COLO668 (cell line): ENCODE measurements around the gene DAZAP1.

Experiments
- DNase-seq: peaks from one replicate; lab custom pipeline; 2025; ENCODE audit not compliant: unreplicated experiment; lab: John Stamatoyannopoulos, UW

The DAZAP1 gene

GRCh38 chr19:1439525-1440417, 32.4 kb downstream of the DAZAP1 start:
- DNase-seq = peak; percentile 30

DNA sequence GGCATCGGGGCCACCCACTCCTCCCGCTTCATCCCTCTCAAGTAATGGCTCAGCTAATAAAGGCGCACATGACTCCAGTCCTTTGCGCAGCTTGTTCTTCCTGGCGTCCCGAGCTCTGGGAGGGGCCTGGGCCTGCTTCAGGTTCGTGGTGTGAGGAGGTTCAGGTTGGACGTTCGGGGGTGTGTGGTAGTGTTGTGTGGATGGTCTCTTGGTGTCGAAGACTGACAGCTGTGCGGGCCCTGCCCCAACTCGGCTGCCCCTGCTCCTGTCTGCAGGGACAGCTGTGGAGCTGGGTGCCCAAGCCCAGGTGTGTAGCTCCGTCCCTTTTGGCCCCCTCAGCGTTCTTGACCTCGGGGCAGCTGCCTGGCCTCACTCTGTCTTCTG, 33.0 kb downstream of the DAZAP1 start:
- no peak for DNase-seq

- no peak for DNase-seq
Observed at GRCh38 chr19:1441022-1441426, 33.6 kb downstream of the DAZAP1 start.

GRCh38 chr19:1441677-1442438, 34.5 kb downstream of the DAZAP1 start:
- DNase-seq = no peak

- DNase-seq = peak; percentile 77
Observed at GRCh38 chr19:1445185-1445931, 38.0 kb downstream of the DAZAP1 start.

- peak; percentile 36 for DNase-seq
Observed at GRCh38 chr19:1445932-1446712, 38.7 kb downstream of the DAZAP1 start.

DNA sequence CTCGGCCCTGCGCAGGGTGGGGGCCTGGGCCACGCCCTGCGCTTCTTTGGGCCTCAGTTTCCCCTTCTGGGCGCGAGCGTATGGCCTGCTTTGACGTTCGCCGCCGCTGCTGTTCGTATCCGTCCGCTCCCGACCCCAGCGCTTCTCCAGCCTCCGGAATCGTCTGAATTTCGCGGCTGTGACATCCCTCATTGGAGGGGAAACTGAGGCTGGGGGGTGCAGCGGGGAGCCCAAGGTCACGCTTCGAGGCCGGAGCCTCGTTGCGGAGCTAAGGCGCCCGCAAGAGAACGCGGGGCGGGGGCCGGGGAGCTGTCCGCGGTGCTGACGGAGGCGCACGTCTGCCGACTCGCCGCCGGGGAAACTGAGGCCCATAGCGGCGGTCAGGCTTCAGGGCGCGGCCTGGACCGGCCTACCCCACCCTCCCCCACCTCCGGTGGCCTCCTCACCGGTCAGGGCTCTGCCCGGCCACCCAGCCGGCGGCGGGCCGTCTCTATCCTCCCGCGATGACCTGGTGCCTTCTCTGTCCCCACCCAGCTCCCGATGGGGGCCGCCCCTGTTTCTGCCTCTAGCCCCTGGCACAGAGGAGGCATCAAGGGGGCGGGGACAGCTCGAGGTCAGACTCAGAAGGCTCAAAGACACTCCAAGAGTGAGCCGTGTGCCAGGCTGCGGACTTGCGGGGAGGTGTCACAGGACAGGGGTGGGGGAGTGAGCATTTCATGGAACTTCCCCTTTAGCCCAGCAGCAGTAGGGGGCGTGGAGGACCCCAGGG, 39.5 kb downstream of the DAZAP1 start:
- no peak for DNase-seq

DNA sequence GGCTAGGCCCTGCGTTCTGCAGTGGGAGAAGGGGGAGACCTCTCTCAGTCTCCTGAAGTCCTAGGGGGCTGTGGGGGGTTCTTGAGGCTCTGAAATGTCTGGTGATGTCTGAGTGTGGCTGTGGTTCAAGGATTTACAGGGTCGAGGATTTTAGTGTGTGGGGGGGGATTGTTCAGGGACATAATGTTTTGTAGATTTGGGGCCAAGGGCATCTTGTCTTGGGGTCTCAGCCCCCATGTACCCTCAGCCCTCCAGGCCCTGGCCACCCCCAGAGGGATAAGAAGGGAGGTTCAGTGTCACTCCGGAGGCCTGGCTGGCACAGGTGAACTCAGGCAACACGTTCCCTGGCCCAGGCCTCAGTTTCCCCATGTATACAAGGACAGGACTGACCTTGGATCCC, 40.1 kb downstream of the DAZAP1 start:
- DNase-seq = no peak

GRCh38 chr19:1447944-1448343, 40.6 kb downstream of the DAZAP1 start:
- no peak for DNase-seq

DNA sequence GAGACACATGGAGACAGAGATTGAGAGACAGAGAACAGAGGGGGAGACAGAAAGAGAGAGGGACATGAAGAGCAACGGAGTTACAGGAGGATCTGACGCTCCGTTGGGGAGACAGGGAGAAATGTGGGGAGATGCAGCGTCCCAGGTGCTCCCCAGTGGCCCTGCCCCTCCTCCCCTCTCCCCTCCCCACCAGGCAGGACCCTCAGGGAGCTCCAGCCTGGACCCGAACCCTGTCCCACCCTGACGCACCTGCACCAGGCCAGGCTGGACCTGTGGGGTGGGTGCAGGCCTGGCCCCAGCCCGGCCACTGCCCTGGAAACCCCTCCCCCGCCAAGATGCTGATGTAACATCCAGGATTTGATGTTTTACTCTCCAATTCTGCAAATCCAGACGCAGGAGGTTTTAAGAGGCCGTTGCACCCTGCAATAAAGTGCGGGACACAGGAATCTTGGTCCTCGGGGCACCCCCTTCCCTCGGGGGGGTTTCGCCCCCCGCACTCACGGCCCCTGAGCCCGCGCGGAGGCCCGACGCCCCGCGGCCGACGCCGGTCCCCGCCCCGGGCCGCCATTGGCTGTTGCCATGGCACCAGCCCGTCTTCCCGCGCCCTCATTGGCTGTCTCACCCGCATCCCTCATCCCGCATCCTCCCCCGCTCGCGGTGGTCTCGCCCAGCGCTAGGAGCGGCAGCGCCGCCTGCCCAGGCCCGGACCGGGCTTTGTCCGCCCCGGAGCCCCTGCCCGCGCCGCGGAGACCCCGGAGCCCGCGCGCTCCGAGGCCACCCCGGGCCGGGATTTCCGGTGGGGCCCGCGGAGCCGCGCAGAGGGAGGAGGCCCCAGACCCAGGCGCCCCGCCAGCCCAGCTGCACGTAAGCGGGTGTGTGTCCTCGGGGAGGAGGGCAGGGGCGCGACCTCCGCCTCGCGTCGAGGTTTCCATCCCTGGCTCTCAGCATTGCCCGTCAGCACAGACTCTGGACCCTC, 42.4 kb downstream of the DAZAP1 start, which contains the start of gene APC2:
APC2 (plus strand) TSS at position 655 of the 976 bp plus-strand sequence. CDS start 2,881 bp downstream, outside the sequence.
- peak; percentile 27 for DNase-seq

GRCh38 chr19:1450735-1451731, 43.6 kb downstream of the DAZAP1 start:
- DNase-seq = no peak

DNA sequence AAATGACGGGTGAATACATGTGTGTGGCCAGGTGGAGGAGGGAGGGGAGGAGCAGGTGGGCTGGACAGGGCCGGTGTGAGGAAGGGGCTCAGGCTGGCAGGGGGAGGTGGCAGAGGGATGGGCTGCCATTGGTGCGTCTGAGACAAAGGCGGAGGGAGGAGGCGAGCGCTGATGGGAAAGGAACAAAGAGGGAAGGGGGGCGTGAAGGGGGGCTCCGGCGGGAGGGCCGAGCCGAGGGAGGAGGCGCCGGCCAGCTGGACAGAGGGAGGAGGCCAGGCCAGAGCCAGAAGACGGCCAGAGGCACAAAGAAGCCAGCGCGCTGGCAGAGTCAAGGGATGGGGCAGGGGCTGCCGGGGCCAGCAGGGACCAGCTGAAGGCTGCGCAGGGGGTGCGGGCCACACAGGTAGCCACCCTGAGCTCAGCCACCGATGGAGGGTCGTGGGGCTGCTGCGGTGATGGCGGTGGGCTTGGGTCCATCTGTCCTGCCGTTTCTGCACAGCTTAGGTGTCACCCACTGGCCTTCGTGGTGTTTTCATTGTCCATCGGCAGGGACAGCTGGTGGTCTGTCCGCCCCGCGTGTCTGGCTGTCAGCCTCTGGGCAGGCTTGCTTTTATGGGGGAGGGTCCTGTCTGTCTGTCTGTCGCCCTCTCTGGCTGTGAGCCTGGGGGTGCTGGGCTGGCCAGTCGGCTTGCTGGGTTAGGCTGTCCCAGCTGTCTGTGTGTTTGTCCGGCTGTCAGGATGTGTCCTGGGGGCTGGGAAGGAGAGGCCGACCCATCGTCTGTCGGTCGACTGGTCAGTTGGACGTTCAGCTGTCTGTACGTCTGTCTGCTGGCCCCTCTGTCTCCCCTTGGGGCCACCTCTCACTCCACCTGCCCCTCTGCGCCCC, 44.8 kb downstream of the DAZAP1 start:
- DNase-seq = no peak

GRCh38 chr19:1452802-1453524, 45.6 kb downstream of the DAZAP1 start:
- peak; percentile 10 for DNase-seq

- DNase-seq = peak; percentile 35
Observed at GRCh38 chr19:1453525-1454364, 46.4 kb downstream of the DAZAP1 start.

GRCh38 chr19:1455002-1455335, 47.6 kb downstream of the DAZAP1 start:
- peak; percentile 49 for DNase-seq
